Dedifferentiated amniotic fluid mesenchymal stem cell (primary cell): ENCODE results near the gene F2R.

Experiments
- DNase-seq: peaks from one replicate; pipeline ENCODE4 v3.0.0-alpha.2; 2016; ENCODE audit errors: extremely low spot score

The F2R gene

GRCh38 chr5:76690704-76691466 lies 25.0 kb upstream of the F2R start:
- DNase-seq: peak; percentile 57

- DNase-seq: peak; percentile 67
Observed at GRCh38 chr5:76691467-76692273, 24.3 kb upstream of the F2R start.

- no peak for DNase-seq
Observed at GRCh38 chr5:76692274-76692540, 23.7 kb upstream of the F2R start.

GRCh38 chr5:76692651-76693050 lies 23.3 kb upstream of the F2R start:
- no peak for DNase-seq

- DNase-seq: no peak
Observed at GRCh38 chr5:76693141-76693540, 22.8 kb upstream of the F2R start.

- DNase-seq: no peak
Observed at GRCh38 chr5:76694317-76694716, 21.6 kb upstream of the F2R start.

GRCh38 chr5:76695346-76695745 lies 20.6 kb upstream of the F2R start:
- DNase-seq: no peak

GRCh38 chr5:76696251-76696650 lies 19.7 kb upstream of the F2R start:
- DNase-seq: no peak

GRCh38 chr5:76697670-76698069 lies 18.3 kb upstream of the F2R start:
- no peak for DNase-seq

GRCh38 chr5:76700571-76700970 lies 15.4 kb upstream of the F2R start:
- DNase-seq: no peak

GRCh38 chr5:76701298-76701697 lies 14.6 kb upstream of the F2R start:
- peak; percentile 63 for DNase-seq

GRCh38 chr5:76703707-76704106 lies 12.2 kb upstream of the F2R start:
- DNase-seq: no peak

GRCh38 chr5:76704131-76704663 lies 11.7 kb upstream of the F2R start:
- DNase-seq: no peak

GRCh38 chr5:76705574-76705973 lies 10.4 kb upstream of the F2R start:
- no peak for DNase-seq

GRCh38 chr5:76709762-76710161 lies 6.2 kb upstream of the F2R start:
- peak; percentile 53 for DNase-seq

GRCh38 chr5:76710991-76711390 lies 4.9 kb upstream of the F2R start:
- no peak for DNase-seq

GRCh38 chr5:76714751-76715485 lies 1.0 kb upstream of the F2R start:
- DNase-seq: no peak

- no peak for DNase-seq
Observed at GRCh38 chr5:76715486-76715735, 515 bp upstream of the F2R start.

GRCh38 chr5:76716456-76717157 lies 681 bp downstream of the F2R start:
- no peak for DNase-seq

GRCh38 chr5:76717222-76718083 lies 1.5 kb downstream of the F2R start:
- DNase-seq: no peak

- no peak for DNase-seq
Observed at GRCh38 chr5:76718381-76718832, 2.5 kb downstream of the F2R start.
